H1 (cell line): ENCODE results near the gene CHST13. TPM values are rescaled to one million over a fixed set of nuclear protein-coding genes. Genes with fewer than 3 reads are reported as not detected.

Experiments
- CHD7 ChIP-seq: fragments of 300-600 bp; sonication (generic); IDR thresholded peaks from 2 replicates; pipeline ENCODE4 v1.7.1; 2012; ENCODE audit warnings: low read length, moderate library complexity, mild to moderate bottlenecking, inconsistent platforms; ENCODE audit not compliant: insufficient replicate concordance
- CREB1 ChIP-seq: IDR thresholded peaks from 2 replicates; pipeline ENCODE4 v1.6.1; 2012; ENCODE audit warnings: inconsistent platforms
- PHF8 ChIP-seq: fragments of 200-600 bp; sonication (generic); conservative IDR thresholded peaks from 2 replicates; pipeline ENCODE4 v1.7.1; 2012; ENCODE audit warnings: low read depth, mild to moderate bottlenecking, inconsistent platforms, low read length, moderate library complexity
- polyA plus RNA-seq, 7 experiments: library from polyadenylated mRNA; depleted of rRNA in 3 of 7; stranded (reverse) in 5 of 7; unstranded in 2 of 7; fragments of >200 nt in 5 of 7; fragments of 200-250 nt in 2 of 7; gene quantifications; 1 replicate in 5 of 7; 2 replicates in 1 of 7; 4 replicates in 1 of 7; pipeline versions ENCODE4 v1.2.1 to v1.2.3, GENCODE V29; 2011 to 2013; ENCODE audit warnings: missing spikeins in 2 of 7, mixed read lengths in 2 of 7
- total RNA-seq: library from RNA; stranded (reverse); fragmentation: NEBNext Ultra II Directional; extraction: Animal tissue kit (Norgen Biotek cat#: 25700); gene quantifications from 2 replicates; pipeline ENCODE4 v1.2.1, GENCODE V29; 2021

Gene CHST13
- total and polyA plus RNA-seq, 2 of the 8 experiments (the other 6 are each of a cell fraction or from before 2014, with no cell fraction given), result 5.4 to 11.7 TPM

GRCh38 chr3:126494204-126494969 is 29.6 kb upstream of the CHST13 start (continued):
- TF ChIP-seq CHD7 (no peak), PHF8 (no peak), CREB1 (no peak)
